ENCODE results near the gene SPAG4. TPM values are rescaled to one million over a fixed set of nuclear protein-coding genes. Genes with fewer than 3 reads are reported as not detected.

Gene SPAG4
- total RNA-seq, 1 donor from 2014 or later = 15.2 TPM

- Mint-ChIP-seq H3K9me3 (ENCODE audit: unreplicated experiment) (no peaks in the 10 kb centered on the region), H3K36me3 (ENCODE audit: low read depth, unreplicated experiment) (peaks cover 9% of the 10 kb centered on the region), H3K4me1 (ENCODE audit: unreplicated experiment) (no peaks in the 10 kb centered on the region), H3K4me3 (ENCODE audit: unreplicated experiment) (no peak overlapping the region), H3K27me3 (ENCODE audit: unreplicated experiment) (peaks cover 5% of the 10 kb centered on the region), H3K27ac (ENCODE audit: unreplicated experiment) (no peak overlapping the region)
- no peak for TF ChIP-seq CTCF (IDR thresholded peaks at IDR 0.05; ENCODE audit: unreplicated experiment)
- no peak for DNase-seq (ENCODE audit: low spot score)
These were observed 32.8 kb upstream of the SPAG4 start for GRCh38 chr20:35582741-35583404.

- Mint-ChIP-seq H3K4me3 (ENCODE audit: unreplicated experiment) (no peak overlapping the region), H3K27ac (ENCODE audit: unreplicated experiment) (no peak overlapping the region), H3K4me1 (ENCODE audit: unreplicated experiment) (no peaks in the 10 kb centered on the region), H3K27me3 (ENCODE audit: unreplicated experiment) (peaks cover 5% of the 10 kb centered on the region), H3K36me3 (ENCODE audit: low read depth, unreplicated experiment) (peaks cover 9% of the 10 kb centered on the region), H3K9me3 (ENCODE audit: unreplicated experiment) (no peaks in the 10 kb centered on the region)
- no peak for DNase-seq (ENCODE audit: low spot score)
- no peak for TF ChIP-seq CTCF (IDR thresholded peaks at IDR 0.05; ENCODE audit: unreplicated experiment)
These were observed 31.7 kb upstream of the SPAG4 start for GRCh38 chr20:35583636-35584560.

- no peak for DNase-seq (ENCODE audit: low spot score)
- Mint-ChIP-seq H3K27me3 (ENCODE audit: unreplicated experiment) (peaks cover 4% of the 10 kb centered on the region), H3K4me1 (ENCODE audit: unreplicated experiment) (no peaks in the 10 kb centered on the region), H3K4me3 (ENCODE audit: unreplicated experiment) (no peak overlapping the region), H3K36me3 (ENCODE audit: low read depth, unreplicated experiment) (peaks cover 9% of the 10 kb centered on the region), H3K27ac (ENCODE audit: unreplicated experiment) (no peak overlapping the region), H3K9me3 (ENCODE audit: unreplicated experiment) (no peaks in the 10 kb centered on the region)
- TF ChIP-seq CTCF (IDR thresholded peaks at IDR 0.05; ENCODE audit: unreplicated experiment) = no peak
These were observed 28.7 kb upstream of the SPAG4 start for GRCh38 chr20:35586751-35587425.

- Mint-ChIP-seq H3K27ac (ENCODE audit: unreplicated experiment) (no peak overlapping the region), H3K4me1 (ENCODE audit: unreplicated experiment) (no peaks in the 10 kb centered on the region), H3K9me3 (ENCODE audit: unreplicated experiment) (no peaks in the 10 kb centered on the region), H3K27me3 (ENCODE audit: unreplicated experiment) (peaks cover under 1% of the 10 kb centered on the region), H3K36me3 (ENCODE audit: low read depth, unreplicated experiment) (peaks cover 7% of the 10 kb centered on the region), H3K4me3 (ENCODE audit: unreplicated experiment) (no peak overlapping the region)
- no peak for DNase-seq (ENCODE audit: low spot score)
- no peak for TF ChIP-seq CTCF (IDR thresholded peaks at IDR 0.05; ENCODE audit: unreplicated experiment)
These were observed 28.2 kb upstream of the SPAG4 start for GRCh38 chr20:35587436-35587835.
